ENCODE data around the gene EDC4.
A peak's percentile ranks its signal among the peaks of the same experiment; 100 is the strongest.
"Not testable (repeated sequence)": the region's sequence is repeated elsewhere in the genome, so short reads cannot be mapped to it uniquely, and the experiment has no call there.

Gene EDC4

GRCh38 chr16:67910158-67910557 is 37.3 kb downstream of the EDC4 start:
- DNase-seq = no peak

- DNase-seq = no peak
Measured at GRCh38 chr16:67914758-67915495, 42.1 kb downstream of the EDC4 start.

GRCh38 chr16:67915496-67915769 is 42.6 kb downstream of the EDC4 start:
- DNase-seq = not testable (repeated sequence)

GRCh38 chr16:67915831-67916723 is 43.2 kb downstream of the EDC4 start:
- no peak for DNase-seq

- DNase-seq = no peak
Measured at GRCh38 chr16:67917140-67917851, 44.4 kb downstream of the EDC4 start.

- DNase-seq = no peak
Measured at GRCh38 chr16:67917852-67918236, 45.0 kb downstream of the EDC4 start.

- DNase-seq = peak in 1 of 2 experiments; percentile 19
Measured at GRCh38 chr16:67919622-67920221, 46.9 kb downstream of the EDC4 start.

GRCh38 chr16:67922221-67922620 is 49.4 kb downstream of the EDC4 start:
- no peak for DNase-seq

GRCh38 chr16:67922740-67923139 is 49.9 kb downstream of the EDC4 start:
- DNase-seq = no peak

GRCh38 chr16:67923414-67924116 is 50.7 kb downstream of the EDC4 start:
- DNase-seq = no peak

GRCh38 chr16:67924140-67924906 is 51.5 kb downstream of the EDC4 start:
- DNase-seq = no peak

GRCh38 chr16:67926181-67926750 is 53.4 kb downstream of the EDC4 start:
- DNase-seq = no peak

GRCh38 chr16:67927131-67927941 is 54.5 kb downstream of the EDC4 start:
- no peak for DNase-seq

GRCh38 chr16:67928147-67928546 is 55.3 kb downstream of the EDC4 start:
- DNase-seq = no peak

GRCh38 chr16:67928561-67929364 is 55.9 kb downstream of the EDC4 start:
- peak; percentile 48 to 56 for DNase-seq

- DNase-seq = no peak
Measured at GRCh38 chr16:67930191-67930590, 57.3 kb downstream of the EDC4 start.

- DNase-seq = no peak
Measured at GRCh38 chr16:67930678-67931211, 57.9 kb downstream of the EDC4 start.
